ENCODE results near the gene TUBGCP4. TPM values are rescaled to one million over a fixed set of nuclear protein-coding genes. Genes with fewer than 3 reads are reported as not detected.
A peak's percentile ranks its signal among the peaks of the same experiment; 100 is the strongest.

Gene TUBGCP4
- 10 to 100 TPM; 18.8 to 36.0 TPM for total RNA-seq

GRCh38 chr15:43370975-43371974 is at the start of gene TUBGCP4, which contains the start of gene ZSCAN29:
Gene TUBGCP4, plus strand, starts transcription at chr15:43371101. Its CDS starts 254 bp downstream, at chr15:43371355.
Gene ZSCAN29, minus strand, starts transcription at chr15:43371043. Its CDS starts 1,130 bp downstream, at chr15:43369913.
- ATAC-seq (ENCODE audit: insufficient number of reproducible peaks, low FRiP score, low read depth) (peak; percentile 83), DNase-seq (ENCODE audit: low spot score) (peak; percentile 6)
- Histone ChIP-seq H3K27ac (peak within 1 kb of the TSS; percentile 16 to 37), H3K36me3 (peaks cover 4% of the 10 kb centered on the region), H3K4me3 (peak within 1 kb of the TSS; percentile 87), H3K27me3 (replicated peaks; ENCODE audit: insufficient read depth) (no peaks in the 10 kb centered on the region), H3K4me1 (ENCODE audit: control insufficient read depth in 1 of 2, low read depth in 2 of 2) (peaks cover 14 to 39% of the 10 kb centered on the region in 2 donors), H3K9me3 (no peaks in the 10 kb centered on the region)
- TF ChIP-seq, protein P1, sequence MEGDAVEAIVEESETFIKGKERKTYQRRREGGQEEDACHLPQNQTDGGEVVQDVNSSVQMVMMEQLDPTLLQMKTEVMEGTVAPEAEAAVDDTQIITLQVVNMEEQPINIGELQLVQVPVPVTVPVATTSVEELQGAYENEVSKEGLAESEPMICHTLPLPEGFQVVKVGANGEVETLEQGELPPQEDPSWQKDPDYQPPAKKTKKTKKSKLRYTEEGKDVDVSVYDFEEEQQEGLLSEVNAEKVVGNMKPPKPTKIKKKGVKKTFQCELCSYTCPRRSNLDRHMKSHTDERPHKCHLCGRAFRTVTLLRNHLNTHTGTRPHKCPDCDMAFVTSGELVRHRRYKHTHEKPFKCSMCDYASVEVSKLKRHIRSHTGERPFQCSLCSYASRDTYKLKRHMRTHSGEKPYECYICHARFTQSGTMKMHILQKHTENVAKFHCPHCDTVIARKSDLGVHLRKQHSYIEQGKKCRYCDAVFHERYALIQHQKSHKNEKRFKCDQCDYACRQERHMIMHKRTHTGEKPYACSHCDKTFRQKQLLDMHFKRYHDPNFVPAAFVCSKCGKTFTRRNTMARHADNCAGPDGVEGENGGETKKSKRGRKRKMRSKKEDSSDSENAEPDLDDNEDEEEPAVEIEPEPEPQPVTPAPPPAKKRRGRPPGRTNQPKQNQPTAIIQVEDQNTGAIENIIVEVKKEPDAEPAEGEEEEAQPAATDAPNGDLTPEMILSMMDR (IDR thresholded peaks at IDR 0.05): no peak

GRCh38 chr15:43325039-43325684 is 45.7 kb upstream of the TUBGCP4 start:
- Histone ChIP-seq H3K4me3 (no peak overlapping the region), H3K4me1 (ENCODE audit: control insufficient read depth in 1 of 2, low read depth in 2 of 2) (peaks cover 14 to 21% of the 10 kb centered on the region in 2 donors), H3K27me3 (replicated peaks; ENCODE audit: insufficient read depth) (no peaks in the 10 kb centered on the region), H3K9me3 (no peaks in the 10 kb centered on the region), H3K27ac (no peak overlapping the region), H3K36me3 (no peaks in the 10 kb centered on the region)
- DNase-seq (ENCODE audit: low spot score) (no peak), ATAC-seq (ENCODE audit: insufficient number of reproducible peaks, low FRiP score, low read depth) (no peak)
- TF ChIP-seq, protein P1 (IDR thresholded peaks at IDR 0.05): no peak

DNA sequence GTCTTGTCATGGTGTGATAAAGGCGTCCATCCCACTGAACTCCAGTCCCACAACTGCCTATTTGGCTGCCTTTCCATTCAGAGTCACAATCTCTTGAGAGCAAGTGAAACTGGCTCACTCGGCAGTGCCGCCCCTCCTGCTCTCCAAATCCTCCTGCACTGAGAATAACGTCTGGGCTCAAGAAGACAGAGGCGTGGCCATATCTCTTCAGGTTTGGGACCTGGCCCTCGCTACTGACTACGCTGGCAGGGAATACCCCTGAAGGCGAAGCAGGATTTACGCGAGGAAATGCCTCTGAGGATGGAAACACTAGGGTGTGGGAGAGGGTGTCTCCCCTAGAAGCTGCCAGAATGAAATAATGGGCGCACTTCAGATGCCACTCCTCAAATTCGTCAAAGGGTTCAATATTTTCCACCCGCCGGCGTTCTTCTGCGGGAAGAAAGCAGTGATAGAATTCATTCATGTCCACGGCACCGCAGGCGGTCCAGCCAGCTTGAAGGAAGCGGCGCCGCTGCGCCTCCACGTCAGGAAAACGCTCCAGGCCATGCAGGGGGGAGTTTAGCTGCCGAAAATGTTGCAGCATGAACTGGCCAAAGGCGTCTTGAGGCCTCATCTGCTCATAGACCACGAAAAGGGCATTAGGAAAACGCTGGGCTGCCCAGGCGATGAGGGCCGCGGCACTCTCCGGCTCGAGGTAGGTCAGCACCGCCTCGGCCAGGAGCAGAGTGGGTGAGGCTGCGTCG is 41.5 kb upstream of the TUBGCP4 start:
- peak overlapping the region; percentile 94 to 95 for H3K27ac ChIP-seq
- H3K27me3 ChIP-seq (replicated peaks; ENCODE audit: insufficient read depth): no peaks in the 10 kb centered on the region
- peak overlapping the region; percentile 91 for H3K4me3 ChIP-seq
- TF ChIP-seq, protein P1 (IDR thresholded peaks at IDR 0.05): no peak
- no peaks in the 10 kb centered on the region for H3K9me3 ChIP-seq
- no peaks in the 10 kb centered on the region for H3K36me3 ChIP-seq
- DNase-seq (ENCODE audit: low spot score) (no peak), ATAC-seq (ENCODE audit: insufficient number of reproducible peaks, low FRiP score, low read depth) (no peak)
- peaks cover 14 to 28% of the 10 kb centered on the region in 2 donors for H3K4me1 ChIP-seq (ENCODE audit: control insufficient read depth in 1 of 2, low read depth in 2 of 2)

- H3K36me3 ChIP-seq: no peaks in the 10 kb centered on the region
- no peaks in the 10 kb centered on the region for H3K27me3 ChIP-seq (replicated peaks; ENCODE audit: insufficient read depth)
- DNase-seq (ENCODE audit: low spot score) (peak; percentile 81), ATAC-seq (ENCODE audit: insufficient number of reproducible peaks, low FRiP score, low read depth) (peak; percentile 87)
- peak within 1 kb of the TSS; percentile 91 for H3K4me3 ChIP-seq
- no peaks in the 10 kb centered on the region for H3K9me3 ChIP-seq
- peak within 1 kb of the TSS; percentile 94 to 95 for H3K27ac ChIP-seq
- H3K4me1 ChIP-seq (ENCODE audit: control insufficient read depth in 1 of 2, low read depth in 2 of 2): peaks cover 14 to 28% of the 10 kb centered on the region in 2 donors
- TF ChIP-seq, protein P1 (IDR thresholded peaks at IDR 0.05): no peak
Observed at GRCh38 chr15:43329960-43330779, 40.7 kb upstream of the TUBGCP4 start, which contains the start of gene LCMT2. Gene LCMT2, minus strand, starts transcription at chr15:43330573. Its CDS starts 84 bp downstream, at chr15:43330489.

Data from thoracic aorta (tissue), 2 donors.